IPS-18c (cell line): ENCODE measurements around the gene LEKR1.

ENCODE experiments used
- H3K4me3 ChIP-seq: 2 replicates; pipeline ENCODE4 v1.7.0; 2013; ENCODE audit warnings: low read depth, mild to moderate bottlenecking, low read length, moderate library complexity; ENCODE audit not compliant: insufficient read depth
- H3K9me3 ChIP-seq: one replicate; pipeline ENCODE4 v1.6.1; 2013; ENCODE audit warnings: mild to moderate bottlenecking, low read length, moderate library complexity; ENCODE audit not compliant: control insufficient read depth, insufficient read depth

LEKR1 gene

GRCh38 chr3:156801746-156802145 lies 24.4 kb upstream of the LEKR1 start:
- Histone ChIP-seq H3K9me3 (peaks cover 3% of the 10 kb centered on the region), H3K4me3 (no peak overlapping the region)

DNA sequence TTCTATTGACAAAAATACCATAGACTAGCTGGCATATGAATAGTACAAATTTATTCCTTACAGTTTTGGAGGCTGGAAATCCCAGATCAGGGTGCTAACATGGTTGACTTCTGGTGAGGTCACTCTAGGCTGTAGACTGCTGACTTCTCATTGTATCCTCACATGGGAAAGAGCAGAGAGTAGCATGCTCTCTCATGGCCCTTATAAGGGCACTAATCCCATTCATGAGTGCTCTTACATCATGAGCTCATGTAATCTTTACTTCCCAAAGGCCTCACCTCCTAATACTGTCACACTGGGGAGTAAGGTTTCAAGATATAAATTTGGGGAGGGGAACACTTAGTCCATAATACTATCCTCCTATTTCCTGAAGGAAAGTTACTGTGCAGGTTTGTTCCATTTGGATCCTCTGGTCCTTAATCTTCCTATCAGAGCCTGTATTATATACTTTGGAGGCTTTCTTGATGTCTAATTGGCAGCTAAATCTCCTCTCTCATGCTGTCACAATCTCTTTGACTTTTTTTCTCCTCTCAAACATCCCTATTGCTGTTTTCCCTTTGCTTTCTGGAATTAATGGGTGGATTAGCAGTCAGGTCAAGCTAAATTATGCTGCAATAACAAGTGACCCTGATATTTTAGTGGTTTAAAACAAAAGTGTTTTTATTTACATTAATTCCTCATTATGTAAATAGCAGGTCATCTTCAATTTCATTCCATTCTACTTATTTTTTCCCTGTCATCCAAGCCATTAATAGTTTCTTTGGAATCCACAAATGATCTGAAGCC lies 23.1 kb upstream of the LEKR1 start:
- Histone ChIP-seq H3K4me3 (no peak overlapping the region), H3K9me3 (peaks cover 3% of the 10 kb centered on the region)

DNA sequence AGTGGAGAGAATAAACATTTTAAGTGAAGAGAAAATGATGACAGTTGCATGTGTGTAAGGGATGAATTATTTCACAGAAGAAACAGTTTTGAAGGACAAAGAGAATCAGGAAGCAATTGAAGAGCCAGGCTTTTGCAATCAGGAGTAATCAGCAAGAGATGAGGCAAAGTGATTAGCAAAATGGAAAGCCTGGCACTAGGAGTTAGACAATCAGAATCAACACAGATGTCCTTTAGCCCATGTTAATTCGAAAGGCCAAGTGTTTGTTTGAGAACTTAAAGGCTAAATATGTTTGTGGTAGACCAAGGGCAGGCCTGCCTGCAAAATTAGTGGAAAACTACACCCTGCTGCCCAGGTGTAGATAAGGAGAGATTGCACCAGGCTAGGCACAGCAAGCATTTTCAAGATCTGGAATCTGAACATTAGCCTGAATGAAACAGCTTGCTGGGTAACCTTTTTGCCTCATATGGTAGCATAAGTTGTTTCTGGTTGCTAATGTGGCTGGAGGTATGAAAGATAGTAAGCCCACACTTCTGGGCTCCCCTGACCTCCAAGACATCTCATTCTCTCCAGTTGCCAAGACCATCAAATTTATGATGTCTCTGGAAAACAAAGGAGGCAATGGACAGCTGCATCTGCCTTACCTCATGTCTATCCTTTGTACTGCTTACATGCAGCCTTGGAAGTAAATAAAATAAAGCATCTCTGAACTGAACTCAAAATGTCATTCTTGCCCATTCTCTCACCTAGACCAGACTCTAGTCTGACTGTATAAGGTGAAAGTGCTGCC lies 22.0 kb upstream of the LEKR1 start:
- peaks cover 3% of the 10 kb centered on the region for H3K9me3 ChIP-seq
- no peak overlapping the region for H3K4me3 ChIP-seq

DNA sequence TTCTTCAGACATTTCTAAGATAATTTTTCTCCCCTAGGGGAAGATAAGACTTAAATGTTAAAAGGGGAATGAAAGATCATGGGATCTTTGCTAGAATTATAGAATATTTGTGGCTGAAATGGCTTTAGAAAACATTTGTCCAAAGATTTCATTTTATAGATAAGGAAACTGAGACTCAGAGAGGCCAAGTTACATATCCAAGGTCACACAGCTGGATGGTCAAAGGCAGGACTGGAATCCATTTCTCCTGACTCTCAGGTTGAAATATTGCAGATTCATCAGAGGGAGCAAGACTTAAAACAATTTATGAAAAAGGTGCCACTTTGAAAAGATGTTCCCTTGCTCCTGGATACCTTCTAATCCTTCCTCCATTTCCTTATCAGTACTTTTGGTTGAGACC lies 19.5 kb upstream of the LEKR1 start:
- H3K9me3 ChIP-seq = no peaks in the 10 kb centered on the region
- no peak overlapping the region for H3K4me3 ChIP-seq

- no peaks in the 10 kb centered on the region for H3K9me3 ChIP-seq
- H3K4me3 ChIP-seq = no peak overlapping the region
These were observed 18.1 kb upstream of the LEKR1 start for GRCh38 chr3:156808025-156808424.

DNA sequence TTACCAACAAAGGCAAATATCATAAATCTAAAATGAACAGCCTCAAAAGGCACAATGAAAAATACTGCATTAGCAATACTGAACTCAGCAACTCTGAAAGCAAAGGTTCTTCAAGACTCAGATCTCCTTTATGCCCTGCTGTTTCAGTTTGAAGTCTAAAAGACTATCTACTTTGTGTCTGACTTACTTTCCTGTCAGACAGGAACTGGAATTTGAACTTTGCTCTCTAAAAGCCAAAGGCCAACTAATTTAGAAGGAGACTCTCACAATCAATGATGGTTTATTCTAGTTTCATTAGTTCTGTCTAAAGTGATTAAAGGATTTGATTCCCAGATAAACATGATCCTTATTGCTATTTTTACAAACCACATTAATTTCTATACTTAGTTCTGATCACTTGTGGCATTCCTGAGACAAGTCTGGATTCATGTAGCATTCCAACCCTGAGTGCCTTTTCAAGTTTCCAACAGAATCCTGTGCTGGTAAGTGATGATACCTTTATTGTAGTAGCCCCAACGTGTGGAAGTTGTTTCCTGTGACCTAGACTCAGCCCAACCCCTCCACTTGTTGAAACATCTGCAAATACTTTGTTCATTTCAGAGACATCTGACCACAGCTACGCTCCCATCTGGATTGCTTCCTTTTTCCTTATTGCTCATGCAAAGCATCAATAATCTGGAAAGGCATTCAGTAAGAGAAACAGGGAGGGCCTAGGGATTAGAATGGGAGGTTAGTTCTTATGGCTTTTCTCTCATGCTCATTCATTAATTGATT lies 14.9 kb upstream of the LEKR1 start:
- Histone ChIP-seq H3K9me3 (no peaks in the 10 kb centered on the region), H3K4me3 (no peak overlapping the region)

GRCh38 chr3:156812521-156813335 lies 13.4 kb upstream of the LEKR1 start:
- no peaks in the 10 kb centered on the region for H3K9me3 ChIP-seq

DNA sequence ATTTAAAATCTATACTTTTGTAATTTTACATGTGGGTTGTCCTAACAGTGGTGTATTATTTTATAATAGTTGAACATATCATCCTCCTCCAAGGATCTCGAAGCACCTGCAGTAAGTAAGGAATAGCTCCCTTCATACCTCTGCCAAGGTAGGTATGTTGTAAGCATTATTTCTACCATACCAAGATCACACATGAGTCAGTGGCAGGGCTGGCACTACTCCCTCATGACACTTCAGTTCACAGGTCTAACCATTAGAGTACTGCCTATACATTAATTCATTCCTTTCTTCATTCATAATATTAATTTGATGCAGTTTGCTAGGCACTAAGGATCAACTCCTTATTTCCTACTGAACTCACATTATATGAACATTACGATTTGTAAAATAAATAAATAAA lies 11.9 kb upstream of the LEKR1 start:
- H3K4me3 ChIP-seq = no peak overlapping the region

More at GRCh38 chr3:156812521-156813335, 13.4 kb upstream of the LEKR1 start:
- H3K4me3 ChIP-seq = no peak overlapping the region

DNA sequence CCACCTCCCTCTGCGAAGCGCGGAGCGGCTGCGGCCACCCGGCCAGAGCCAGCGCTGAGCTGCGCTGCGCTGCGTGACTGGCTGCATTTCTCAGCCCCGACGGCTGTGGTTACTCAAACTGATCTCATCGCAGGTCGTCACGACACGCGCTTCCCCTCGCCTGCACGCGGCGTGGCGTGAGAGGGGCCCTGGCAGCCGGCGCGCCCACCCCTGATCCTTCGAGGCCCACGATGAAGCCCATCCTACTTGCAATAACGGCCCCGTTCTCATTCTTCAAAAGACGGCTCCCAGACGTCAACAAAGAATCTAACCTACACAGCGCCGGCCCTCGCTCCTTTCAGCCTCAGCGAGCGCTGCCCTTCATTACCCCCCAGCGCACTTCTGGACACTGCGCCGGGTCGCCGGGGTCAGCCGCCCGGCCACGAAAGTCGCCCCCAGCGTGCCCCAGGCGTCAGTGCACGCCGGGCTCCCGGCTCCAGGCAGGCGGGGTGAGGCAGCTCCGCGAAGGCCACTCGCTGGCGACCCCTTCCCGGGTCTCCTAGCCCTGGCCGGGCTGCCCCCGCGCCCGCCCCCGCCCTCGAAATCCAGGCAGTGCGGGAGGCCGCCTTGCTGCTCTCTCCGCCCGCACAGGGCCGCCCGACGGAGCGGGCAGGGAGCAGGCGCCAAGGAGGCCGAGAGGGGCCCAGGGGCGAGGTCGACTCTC lies 9.9 kb upstream of the LEKR1 start:
- Histone ChIP-seq H3K9me3 (no peaks in the 10 kb centered on the region), H3K4me3 (peak overlapping the region; percentile 49)

More for the DNA sequence above, 11.9 kb upstream of the LEKR1 start:
- H3K9me3 ChIP-seq = no peaks in the 10 kb centered on the region

- Histone ChIP-seq H3K9me3 (no peaks in the 10 kb centered on the region), H3K4me3 (peak overlapping the region; percentile 49)
These were observed 9.1 kb upstream of the LEKR1 start for GRCh38 chr3:156816794-156817645.

DNA sequence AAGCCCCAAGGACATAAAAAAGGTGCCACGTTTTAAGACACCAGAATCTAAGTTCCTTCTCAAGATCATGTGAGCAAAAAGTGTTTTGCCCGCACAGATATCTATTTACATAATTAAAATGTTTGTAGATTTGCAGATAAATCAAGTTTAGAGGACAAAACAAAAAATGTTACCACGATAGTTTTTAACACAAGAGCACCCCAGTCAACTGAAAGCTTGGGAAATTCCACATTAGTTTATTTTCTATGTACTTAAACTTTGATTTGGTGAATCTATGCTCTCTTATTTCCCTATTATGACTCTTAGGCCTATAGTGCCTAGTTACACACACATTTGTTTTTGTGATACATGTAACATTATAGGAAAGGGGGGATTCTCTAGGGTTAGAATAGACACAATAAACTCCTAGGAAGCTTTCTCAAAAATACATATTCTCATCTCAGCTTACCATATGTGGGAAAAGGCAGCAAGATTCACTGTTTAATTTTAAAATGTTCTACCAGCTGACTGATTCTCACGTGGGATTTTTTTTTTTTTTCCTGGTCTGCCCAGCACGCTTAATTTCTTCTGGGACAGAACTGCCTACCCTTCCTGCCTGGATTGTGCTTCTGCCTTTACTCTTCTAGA lies 8.4 kb upstream of the LEKR1 start:
- Histone ChIP-seq H3K9me3 (no peaks in the 10 kb centered on the region), H3K4me3 (no peak overlapping the region)

GRCh38 chr3:156818273-156818651 lies 7.9 kb upstream of the LEKR1 start:
- no peak overlapping the region for H3K4me3 ChIP-seq
- H3K9me3 ChIP-seq = no peaks in the 10 kb centered on the region

- Histone ChIP-seq H3K9me3 (no peaks in the 10 kb centered on the region), H3K4me3 (no peak overlapping the region)
These were observed 7.3 kb upstream of the LEKR1 start for GRCh38 chr3:156818890-156819289.

- Histone ChIP-seq H3K9me3 (no peaks in the 10 kb centered on the region), H3K4me3 (no peak overlapping the region)
These were observed 6.1 kb upstream of the LEKR1 start for GRCh38 chr3:156819842-156820691.
